Activated CD4-positive, alpha-beta T cell treated with anti-CD3 and anti-CD28 coated beads, Interleukin-2, amount 50 U/mL, for 48 hours (primary cell): Measurements from ENCODE around the gene CD79A.
"Not testable (repeated sequence)": the region's sequence is repeated elsewhere in the genome, so short reads cannot be mapped to it uniquely, and the experiment has no call there.

Experiments
- DNase-seq, 2 experiments: peaks; one replicate each; pipeline ENCODE4 v3.0.0-alpha.2; 2020

Gene CD79A

GRCh38 chr19:41906271-41906670, 29.2 kb downstream of the CD79A start:
- no peak for DNase-seq

GRCh38 chr19:41906916-41907680, 30.0 kb downstream of the CD79A start:
- no peak for DNase-seq

GRCh38 chr19:41907994-41908615, 31.0 kb downstream of the CD79A start:
- no peak for DNase-seq

GRCh38 chr19:41908724-41909464, 31.8 kb downstream of the CD79A start:
- DNase-seq: no peak

GRCh38 chr19:41909706-41910105, 32.6 kb downstream of the CD79A start:
- DNase-seq: no peak

GRCh38 chr19:41910240-41910991, 33.3 kb downstream of the CD79A start:
- no peak for DNase-seq

- no peak for DNase-seq
These were observed 34.2 kb downstream of the CD79A start for GRCh38 chr19:41910992-41911888.

GRCh38 chr19:41911889-41912731, 35.0 kb downstream of the CD79A start:
- DNase-seq: no peak

GRCh38 chr19:41912899-41913537, 35.9 kb downstream of the CD79A start:
- no peak for DNase-seq

- no peak for DNase-seq
These were observed 36.7 kb downstream of the CD79A start for GRCh38 chr19:41913538-41914423.

- not testable (repeated sequence) for DNase-seq
These were observed 37.4 kb downstream of the CD79A start for GRCh38 chr19:41914424-41914834.

GRCh38 chr19:41915021-41915775, 38.1 kb downstream of the CD79A start:
- no peak for DNase-seq

- no peak for DNase-seq
These were observed 38.8 kb downstream of the CD79A start for GRCh38 chr19:41915776-41916414.

GRCh38 chr19:41917676-41918075, 40.6 kb downstream of the CD79A start:
- no peak for DNase-seq

GRCh38 chr19:41918095-41918494, 41.0 kb downstream of the CD79A start:
- DNase-seq: no peak

GRCh38 chr19:41918653-41919244, 41.7 kb downstream of the CD79A start:
- DNase-seq: no peak

GRCh38 chr19:41919948-41920712, 43.1 kb downstream of the CD79A start:
- no peak for DNase-seq
